GM23338 (cell line): ENCODE measurements around the gene PRSS2. TPM values are rescaled to one million over a fixed set of nuclear protein-coding genes. Genes with fewer than 3 reads are reported as not detected.

Experiments used
- polyA plus RNA-seq: library from polyadenylated mRNA; unstranded; fragments of >200 nt; fragmentation: Nextera tagmentation; extraction: Ambion mirVana; gene quantifications from 2 replicates; pipeline ENCODE4 v1.2.1, GENCODE V29; 2016
- small RNA-seq: library from RNA; depleted of rRNA; stranded (forward); fragments of <200 nt; gene quantifications from one replicate; pipeline ENCODE3, GENCODE V24; 2014; ENCODE audit warnings: low replicate concordance
- total RNA-seq: library from RNA; depleted of rRNA; stranded (reverse); fragments of >200 nt; shearing (Covaris generic); gene quantifications from 2 replicates; pipeline ENCODE4 v1.2.3, GENCODE V29; 2014; rRNA removed

Gene PRSS2
- total and polyA plus RNA-seq, 2 experiments from 2014 or later, result not detected

Small RNA genes within 50 kb of the gene (small RNA-seq; reads per million reads assigned to genes)
- not detected for gene TRBD1
- not detected for gene TRBJ1-1
- gene TRBJ1-2, result not detected
- not detected for gene TRBJ1-3
- not detected for gene TRBJ1-4
- gene TRBJ1-5, result not detected
- not detected for gene TRBJ1-6
- not detected for gene TRBJ2-1
- gene TRBJ2-2, result not detected
- not detected for gene TRBJ2-2P
- gene TRBJ2-3, result not detected
- gene TRBJ2-4, result not detected
- gene TRBJ2-5, result not detected
- not detected for gene TRBJ2-6
- not detected for gene TRBJ2-7

Other genes starting within 250 kb of the PRSS2 start
- not detected in 2 replicates for gene PRSS1, start 21.5 kb upstream of the PRSS2 start, total RNA-seq
- not detected in 2 replicates for gene PRSS1, start 21.5 kb upstream of the PRSS2 start, polyA plus RNA-seq
- 18.1 and 20.8 TPM in 2 replicates for gene EPHB6, start 84.1 kb downstream of the PRSS2 start, total RNA-seq
- 27.5 and 33.2 TPM in 2 replicates for gene EPHB6, start 84.1 kb downstream of the PRSS2 start, polyA plus RNA-seq
- gene TRPV6, start 114.8 kb downstream of the PRSS2 start, total RNA-seq, result 0.43 and 0.80 TPM in 2 replicates
- 0.08 and 0.17 TPM in 2 replicates for gene TRPV6, start 114.8 kb downstream of the PRSS2 start, polyA plus RNA-seq
- gene TRPV5, start 162.8 kb downstream of the PRSS2 start, total RNA-seq, result not detected in 2 replicates
- gene TRPV5, start 162.8 kb downstream of the PRSS2 start, polyA plus RNA-seq, result not detected in 2 replicates
- not detected in 2 replicates for gene LLCFC1, start 168.5 kb downstream of the PRSS2 start, total RNA-seq
- gene LLCFC1, start 168.5 kb downstream of the PRSS2 start, polyA plus RNA-seq, result not detected in 2 replicates
- gene KEL, start 191.4 kb downstream of the PRSS2 start, total RNA-seq, result 3.6 TPM in 1 of 2 replicates, not detected in the other
- 1.2 TPM in 2 replicates for gene KEL, start 191.4 kb downstream of the PRSS2 start, polyA plus RNA-seq